ENCODE results near the gene DBNDD1.

Gene DBNDD1

DNA sequence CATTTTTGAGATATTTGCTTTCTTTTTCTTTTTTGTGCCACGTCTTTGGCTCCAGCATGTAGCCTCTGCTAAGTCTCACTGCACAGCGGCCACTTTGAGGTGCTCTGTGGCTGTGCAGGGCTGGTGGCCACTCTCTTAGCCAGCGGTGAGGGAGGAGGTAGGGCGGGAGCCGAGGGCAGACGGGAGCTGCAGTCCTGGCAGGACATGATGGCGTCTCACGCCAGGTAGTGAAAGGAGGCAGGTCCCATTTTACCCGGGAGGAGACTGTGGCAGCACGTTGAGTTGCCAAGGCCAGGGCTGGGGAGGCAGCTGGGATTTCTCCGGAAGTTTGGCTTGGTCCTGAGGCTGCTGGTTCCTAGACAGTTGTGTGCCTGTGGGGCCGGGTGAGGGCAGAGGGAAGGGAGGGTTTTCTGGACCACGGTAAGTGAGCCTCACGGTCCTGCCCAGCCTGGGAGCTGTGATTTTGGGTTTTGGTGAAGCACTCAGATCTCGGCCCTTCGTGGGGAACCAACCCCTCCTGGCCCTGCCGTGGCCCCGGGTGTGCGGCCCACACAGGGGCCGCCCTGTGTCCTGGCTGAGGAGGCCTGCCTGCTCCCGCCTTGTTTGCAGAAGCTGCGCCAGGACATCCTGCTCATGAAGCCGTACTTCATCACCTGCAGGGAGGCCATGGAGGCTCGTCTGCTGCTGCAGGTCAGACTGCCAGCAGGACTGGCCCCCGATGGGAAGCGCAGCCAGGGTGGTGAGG, 56.3 kb downstream of the DBNDD1 start:
- DNase-seq (ENCODE audit: low spot score): no peak

- no peak for DNase-seq (ENCODE audit: low spot score)
Observed at GRCh38 chr16:89961920-89962319, 57.3 kb downstream of the DBNDD1 start.

DNA sequence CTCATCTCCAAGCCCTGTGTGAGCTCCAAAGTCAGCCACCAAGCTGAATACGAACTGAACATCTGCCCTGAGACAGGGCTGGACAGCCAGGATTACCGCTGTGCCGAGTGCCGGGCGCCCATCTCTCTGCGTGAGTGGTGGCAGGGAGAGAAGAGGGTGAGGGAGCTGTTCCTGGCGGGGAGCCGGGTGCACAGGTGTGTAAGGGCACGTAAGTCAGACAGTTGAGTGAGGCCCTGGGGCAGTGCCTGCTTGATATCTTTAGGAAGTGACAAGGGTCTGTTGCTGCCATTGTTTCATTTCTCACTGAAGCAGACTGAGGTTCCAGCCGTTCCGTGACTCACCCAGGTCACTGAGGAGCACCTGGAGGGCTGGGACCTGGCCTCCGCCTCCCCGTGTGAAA, 58.3 kb downstream of the DBNDD1 start:
- no peak for DNase-seq (ENCODE audit: low spot score)

GRCh38 chr16:89958596-89958995, 60.7 kb downstream of the DBNDD1 start:
- DNase-seq (ENCODE audit: low spot score): no peak

DNA sequence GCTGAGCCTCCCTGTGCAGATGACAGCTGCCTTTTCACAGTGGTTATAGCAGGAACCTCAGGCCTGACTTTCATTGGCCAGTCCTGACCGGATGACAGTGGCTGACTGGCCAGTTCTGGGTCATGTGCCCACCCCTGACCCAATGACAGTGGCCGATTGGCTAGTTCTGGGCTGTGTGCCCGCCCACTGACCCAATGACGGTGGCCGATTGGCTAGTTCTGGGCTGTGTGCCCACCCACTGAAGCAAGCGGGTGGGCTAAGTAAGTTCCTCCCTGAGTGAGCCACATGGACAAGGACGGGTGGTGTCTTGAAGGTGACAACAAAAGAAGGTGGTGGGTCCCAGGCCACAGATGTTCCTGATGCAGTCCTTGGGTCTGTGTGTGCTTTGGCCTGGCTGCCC, 61.2 kb downstream of the DBNDD1 start:
- DNase-seq (ENCODE audit: low spot score): no peak

GRCh38 chr16:89957216-89957785, 62.0 kb downstream of the DBNDD1 start:
- no peak for DNase-seq (ENCODE audit: low spot score)

DNA sequence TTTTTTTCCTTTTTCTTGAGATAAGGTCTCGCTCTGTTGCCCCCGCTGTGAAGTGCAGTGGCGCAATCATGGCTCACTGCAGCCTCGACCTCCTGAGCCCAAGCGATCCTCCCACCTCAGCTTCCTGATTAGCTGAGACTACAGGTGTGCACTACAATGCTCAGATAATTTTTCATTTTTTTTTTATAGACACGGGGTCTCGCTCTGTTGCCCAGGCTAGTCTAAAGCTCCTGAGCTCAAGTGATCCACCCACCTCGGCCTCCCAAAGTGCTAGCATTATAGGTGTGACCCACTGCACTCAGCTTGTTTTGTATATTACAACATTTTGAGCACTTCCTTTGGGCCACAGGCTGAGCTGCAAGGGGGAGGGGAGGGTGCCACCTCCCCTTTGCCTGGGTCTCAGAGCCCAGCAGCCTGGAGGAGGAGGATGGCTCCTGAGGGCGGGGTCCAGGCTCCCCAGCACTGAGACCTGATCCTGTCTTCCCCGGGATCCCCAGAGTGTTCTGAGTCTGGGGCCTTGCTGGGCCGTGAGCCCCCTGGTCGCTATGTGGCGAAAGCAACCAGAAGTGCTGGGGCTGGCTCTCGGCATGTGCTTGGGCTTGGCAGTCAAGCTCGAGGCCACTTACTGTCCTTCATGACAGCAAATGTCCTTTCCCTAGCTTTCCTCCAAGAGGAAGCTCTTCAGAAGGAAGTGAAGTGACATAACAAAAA, 62.6 kb downstream of the DBNDD1 start:
- no peak for DNase-seq (ENCODE audit: low spot score)

GRCh38 chr16:89955001-89955685, 64.1 kb downstream of the DBNDD1 start:
- no peak for DNase-seq (ENCODE audit: low spot score)

All from CD4-positive, alpha-beta T cell treated with Interleukin-6 at 100 ng/mL for 8 hours (primary cell).